ENCODE data around the gene XRCC3. TPM values are rescaled to one million over a fixed set of nuclear protein-coding genes. Genes with fewer than 3 reads are reported as not detected.

Gene XRCC3
- total RNA-seq, 1 donor from 2014 or later = 10.5 TPM

DNA sequence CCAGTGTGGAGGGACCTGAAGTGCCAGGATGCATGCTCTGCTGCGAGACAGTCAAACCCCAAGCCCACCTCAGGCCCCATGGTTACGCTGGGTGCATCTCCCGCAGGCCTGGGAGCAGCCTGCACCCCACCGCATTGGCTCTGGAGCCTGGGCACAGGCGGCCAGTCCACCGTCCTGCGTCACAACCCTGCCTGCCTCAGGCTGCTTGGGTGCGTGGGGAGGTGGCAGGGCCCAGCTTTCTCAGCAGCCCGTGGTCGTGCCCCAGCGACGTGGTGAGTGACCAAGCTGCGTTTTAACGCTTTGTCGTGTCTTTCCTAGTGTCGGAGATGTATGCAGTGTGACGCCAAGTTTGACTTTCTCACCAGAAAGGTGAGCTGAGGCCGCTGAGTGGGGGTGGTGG, 11.2 kb upstream of the XRCC3 start:
- no peak for DNase-seq

DNA sequence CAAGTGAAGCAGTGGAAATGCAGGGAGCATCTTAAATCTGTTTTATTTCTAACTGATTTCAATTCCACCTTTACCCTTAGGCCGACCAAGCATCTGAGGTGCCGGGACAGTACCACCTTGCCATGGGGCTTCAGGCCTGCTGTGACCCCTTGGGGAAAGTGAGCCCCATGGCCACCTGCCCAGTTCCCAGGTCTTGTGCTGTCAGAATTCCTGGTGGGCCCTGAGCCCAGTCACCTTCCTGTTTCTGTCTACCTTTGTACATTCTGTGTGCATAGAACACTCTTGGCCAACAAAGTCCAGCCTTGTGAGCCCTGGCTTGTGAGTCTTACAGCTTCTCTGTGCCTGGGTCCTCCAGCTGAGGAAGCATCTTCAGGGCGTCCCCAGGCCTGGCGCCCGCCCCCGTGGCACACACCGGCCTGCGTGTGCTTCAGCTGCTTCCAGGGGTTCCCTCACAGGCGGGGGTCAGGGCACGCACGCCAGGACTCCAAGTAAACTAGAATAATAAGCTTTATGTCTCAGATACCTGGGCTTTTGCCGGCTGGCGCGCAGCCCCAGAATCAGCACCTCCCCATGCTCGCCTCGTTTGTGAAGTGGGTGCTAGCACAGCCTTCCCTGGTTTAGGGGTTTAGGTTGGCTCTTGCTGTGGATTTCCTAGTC, 10.6 kb upstream of the XRCC3 start:
- DNase-seq = no peak

DNA sequence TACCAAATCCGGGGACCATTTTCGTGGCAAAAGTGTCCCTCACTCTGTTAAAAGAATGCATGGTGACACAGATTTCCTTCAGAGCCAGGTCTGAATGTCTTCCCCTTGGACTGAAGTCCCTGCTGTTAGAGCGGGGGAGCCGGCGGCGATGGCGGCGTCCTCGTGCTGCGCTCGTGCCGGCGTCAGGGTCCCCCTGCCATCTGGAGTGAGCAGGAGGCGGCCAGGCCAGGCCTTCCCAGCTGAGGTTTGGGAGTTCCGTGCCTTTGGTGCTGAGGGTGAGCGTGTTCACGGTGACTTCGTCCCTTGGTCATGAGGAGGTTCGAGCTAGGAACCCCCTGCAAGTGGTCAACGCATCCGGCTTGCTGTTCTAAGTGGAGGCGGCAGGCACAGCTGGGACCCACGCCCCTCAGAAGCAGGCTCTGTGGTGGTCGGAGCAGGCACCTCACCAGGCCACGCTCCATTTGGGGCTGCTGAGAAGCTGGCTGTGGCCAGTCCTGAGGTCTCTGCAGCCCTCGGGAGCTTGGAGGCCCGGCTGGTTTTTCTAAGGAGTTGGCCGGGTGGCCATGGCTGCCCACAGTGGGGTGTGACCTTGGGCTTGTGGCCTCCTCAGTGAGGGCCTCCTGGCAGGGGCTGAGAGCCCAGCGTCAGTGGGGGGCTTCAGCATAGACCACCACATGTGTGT, 9.9 kb upstream of the XRCC3 start:
- DNase-seq = no peak

DNA sequence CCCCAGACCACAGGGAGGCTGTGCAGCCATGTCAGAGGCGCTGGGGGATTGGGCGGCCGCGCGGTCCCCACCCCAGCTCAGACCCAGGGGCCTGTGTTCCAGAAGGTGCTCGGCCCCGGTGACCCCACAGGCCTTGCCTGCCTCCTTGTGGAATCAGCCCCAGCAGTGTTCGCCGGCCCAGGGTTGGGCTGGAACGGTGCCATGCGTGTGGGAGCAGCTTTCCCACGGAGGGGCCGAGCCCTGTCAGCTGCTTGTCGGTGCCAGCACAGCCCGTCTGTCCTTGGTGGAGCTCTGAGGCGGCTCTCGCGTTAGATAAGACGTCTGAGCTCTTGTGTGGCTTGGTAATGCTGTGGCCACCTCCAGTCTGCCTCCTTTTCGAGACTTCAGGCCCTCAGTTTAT, 8.9 kb upstream of the XRCC3 start:
- DNase-seq = peak; percentile 82

DNA sequence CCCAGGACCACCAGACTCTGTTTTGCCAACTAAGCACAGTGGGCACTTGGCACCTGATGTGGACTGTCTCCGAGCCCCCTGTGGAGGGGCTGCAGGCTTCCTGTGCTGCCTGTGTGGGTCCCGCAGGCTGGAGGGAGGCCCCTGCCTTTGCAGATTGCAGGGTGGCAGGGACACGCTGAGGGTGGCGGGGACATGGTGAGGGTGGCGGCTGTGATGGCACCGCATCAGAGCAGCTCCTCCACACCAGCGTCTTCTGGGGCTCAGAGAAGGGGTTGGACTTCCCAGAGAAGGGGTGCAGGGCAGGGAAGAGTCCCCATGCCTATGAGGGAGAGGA, 8.5 kb upstream of the XRCC3 start:
- no peak for DNase-seq

DNA sequence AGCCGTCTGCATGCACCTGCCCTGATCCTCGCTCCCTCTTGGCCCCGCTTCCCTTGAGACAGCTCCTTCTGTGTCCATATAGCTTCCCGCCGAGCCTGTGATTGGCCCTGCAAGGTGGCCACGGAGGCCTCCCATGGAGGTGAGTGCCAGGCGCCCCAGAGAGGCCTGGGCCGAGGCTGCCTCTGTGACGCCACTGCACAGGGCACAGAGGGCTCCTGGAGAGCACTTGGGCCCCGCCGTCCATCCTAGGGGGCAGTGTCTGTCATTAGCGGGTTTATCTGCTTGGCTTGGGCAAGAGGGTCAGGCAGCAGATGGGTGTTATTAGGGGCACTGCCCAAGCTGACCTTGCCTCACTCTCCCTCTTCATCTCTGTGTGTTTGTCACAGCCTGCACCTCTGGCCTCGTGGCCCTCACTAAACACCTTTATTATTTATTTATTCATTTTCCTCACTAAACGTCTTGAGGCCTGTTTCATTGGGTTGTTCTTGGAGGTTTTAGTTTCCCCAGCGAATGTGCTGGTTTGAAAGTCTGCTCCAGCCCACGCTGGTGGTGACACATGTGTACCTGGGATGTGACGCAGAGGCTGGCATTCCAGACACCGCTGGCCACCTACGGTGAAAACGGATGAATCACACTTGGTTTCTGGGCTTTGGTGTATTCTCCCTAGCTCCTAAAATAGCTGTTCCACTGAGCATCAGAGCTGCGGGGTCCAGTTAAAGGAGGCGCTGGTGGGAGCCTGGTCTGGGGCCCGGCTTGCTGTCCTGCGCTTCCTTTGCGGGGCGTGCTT, 6.3 kb upstream of the XRCC3 start:
- no peak for DNase-seq

GRCh38 chr14:103719751-103720150, 4.5 kb upstream of the XRCC3 start:
- no peak for DNase-seq

DNA sequence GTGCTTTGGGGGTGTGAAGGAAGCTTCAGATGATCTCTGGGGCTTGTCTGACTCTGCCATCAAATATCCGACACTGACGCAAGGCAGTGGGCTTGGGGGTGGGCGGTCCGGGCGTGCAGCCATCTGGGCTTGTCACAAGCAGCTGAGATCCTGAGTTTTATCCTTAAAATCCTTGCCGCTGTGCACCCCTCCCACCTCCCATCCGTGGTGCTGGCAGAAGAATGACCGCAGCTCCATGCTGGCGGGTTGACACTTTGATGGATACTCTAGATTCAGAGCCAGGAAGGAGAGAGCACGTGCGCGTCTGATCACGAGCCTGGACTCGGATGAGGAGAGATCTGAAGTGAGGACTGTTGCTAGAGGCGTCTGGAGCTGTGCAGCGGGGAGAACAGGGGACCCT, 3.3 kb upstream of the XRCC3 start:
- DNase-seq = no peak

- DNase-seq = no peak
Measured at GRCh38 chr14:103716899-103717411, 1.7 kb upstream of the XRCC3 start.

DNA sequence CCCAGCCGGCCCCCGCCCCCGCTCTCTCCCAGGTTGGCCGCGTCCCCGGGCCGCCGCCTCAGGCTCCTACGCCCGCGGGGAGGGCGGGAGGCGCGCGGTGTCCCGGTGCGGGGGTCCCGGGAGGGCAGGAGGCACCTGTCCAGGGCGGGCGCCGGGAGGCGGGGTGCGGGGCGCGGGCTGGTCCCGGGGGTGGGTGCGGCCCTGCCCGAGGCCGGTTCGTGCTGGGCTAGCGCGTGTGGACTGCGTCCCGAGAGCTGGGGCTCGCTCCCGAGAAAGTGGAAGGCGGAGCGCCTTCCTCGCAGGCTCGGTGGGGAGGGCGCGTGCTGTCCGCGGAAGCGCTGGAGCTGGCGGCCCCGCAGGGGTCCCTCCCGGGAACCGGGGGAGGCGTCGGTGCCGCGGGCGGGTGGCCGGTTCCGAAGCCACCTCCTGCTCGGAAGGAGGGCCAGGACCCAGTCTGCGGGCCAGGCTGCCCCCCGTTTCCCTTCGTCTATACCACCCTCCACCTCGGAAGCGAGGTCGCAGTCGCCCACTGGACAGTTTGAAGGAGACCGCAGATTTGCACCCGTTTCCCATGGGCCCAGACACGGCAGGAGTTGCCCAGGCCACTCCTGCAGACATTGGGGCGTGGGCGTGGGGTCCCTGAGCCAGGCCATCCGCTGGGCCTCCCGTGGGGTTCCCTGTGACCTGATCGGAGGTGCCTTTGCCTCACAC, 995 bp upstream of the XRCC3 start:
- peak; percentile 33 for DNase-seq

DNA sequence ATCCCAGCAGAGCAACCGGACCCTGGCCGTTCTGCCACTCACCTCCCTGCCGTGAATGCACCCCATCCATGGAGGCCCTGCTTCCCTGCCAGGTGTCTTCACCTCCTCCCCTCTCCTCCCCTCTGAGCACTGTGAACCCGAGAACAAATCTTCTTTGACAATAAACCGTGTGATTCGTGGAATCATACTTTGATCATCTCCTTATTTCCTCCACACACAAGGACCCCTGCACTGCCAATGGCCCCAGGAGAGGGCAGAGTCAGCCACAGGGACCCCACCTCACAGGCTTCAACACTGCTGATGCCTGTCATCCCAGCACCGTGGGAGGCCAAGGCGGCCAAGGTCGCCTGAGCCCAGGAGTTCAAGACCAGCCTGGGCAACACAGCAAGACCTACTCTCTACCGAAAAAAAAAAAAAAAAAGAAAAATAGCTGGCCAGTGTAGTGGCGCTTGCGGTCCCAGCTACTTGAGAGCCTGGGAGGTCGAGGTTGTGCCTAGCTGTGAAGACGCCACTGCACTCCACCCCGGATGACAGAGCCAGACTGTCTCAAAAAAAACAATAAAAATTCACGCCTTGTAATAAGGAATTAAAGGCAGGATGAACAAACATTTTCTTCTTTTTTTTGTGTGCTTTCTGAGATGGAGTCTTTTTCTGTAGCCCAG, 1.1 kb downstream of the XRCC3 start:
- no peak for DNase-seq

- no peak for DNase-seq
Measured at GRCh38 chr14:103713304-103714062, 1.8 kb downstream of the XRCC3 start.

GRCh38 chr14:103712633-103713247, 2.5 kb downstream of the XRCC3 start:
- no peak for DNase-seq

- no peak for DNase-seq
Measured at GRCh38 chr14:103711516-103712431, 3.5 kb downstream of the XRCC3 start.

GRCh38 chr14:103710771-103711377, 4.4 kb downstream of the XRCC3 start:
- no peak for DNase-seq

- no peak for DNase-seq
Measured at GRCh38 chr14:103709814-103710213, 5.4 kb downstream of the XRCC3 start.

DNA sequence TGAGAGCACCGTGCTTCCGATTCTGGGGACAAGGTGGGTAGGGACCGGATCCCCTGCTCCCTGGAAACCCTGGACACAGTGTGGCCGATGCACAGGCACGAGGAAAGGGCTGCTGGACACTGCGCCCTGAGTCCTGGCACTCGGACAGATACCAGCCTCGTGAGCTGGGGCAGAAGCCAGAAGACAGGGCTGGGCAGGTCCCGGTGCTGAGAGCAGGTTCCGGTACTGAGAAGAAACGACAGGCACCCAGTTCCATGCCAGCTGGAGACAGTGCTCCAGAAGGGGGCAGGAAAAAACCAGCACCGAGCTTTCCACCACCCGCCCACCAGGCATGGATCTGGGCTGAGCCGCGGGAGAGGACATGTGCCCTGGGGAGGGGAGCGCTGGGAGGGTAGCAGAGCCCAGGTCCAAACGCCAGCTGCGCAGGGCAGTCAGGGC, 6.5 kb downstream of the XRCC3 start:
- DNase-seq = no peak

- no peak for DNase-seq
Measured at GRCh38 chr14:103707329-103708263, 7.7 kb downstream of the XRCC3 start.
